ENCODE data around the gene EEF2K.
A peak's percentile ranks its signal among the peaks of the same experiment; 100 is the strongest.

The EEF2K gene

GRCh38 chr16:22240023-22240710 lies 34.1 kb downstream of the EEF2K start:
- no peak overlapping the region for H3K4me3 ChIP-seq (ENCODE audit: low read depth, low read length)
- no peak for TF ChIP-seq CTCF (IDR thresholded peaks at IDR 0.05; ENCODE audit: low read depth, low read length)
- TF ChIP-seq POLR2A (IDR thresholded peaks at IDR 0.05; ENCODE audit: extremely low read depth, insufficient read length) = no peak
- no peak for TF ChIP-seq MYC (IDR thresholded peaks at IDR 0.05; ENCODE audit: low read depth, low read length)
- TF ChIP-seq, protein P1, sequence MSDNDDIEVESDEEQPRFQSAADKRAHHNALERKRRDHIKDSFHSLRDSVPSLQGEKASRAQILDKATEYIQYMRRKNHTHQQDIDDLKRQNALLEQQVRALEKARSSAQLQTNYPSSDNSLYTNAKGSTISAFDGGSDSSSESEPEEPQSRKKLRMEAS (IDR thresholded peaks at IDR 0.05; ENCODE audit: low read depth, low read length) = no peak
- DNase-seq (ENCODE audit: low read depth) = no peak

DNA sequence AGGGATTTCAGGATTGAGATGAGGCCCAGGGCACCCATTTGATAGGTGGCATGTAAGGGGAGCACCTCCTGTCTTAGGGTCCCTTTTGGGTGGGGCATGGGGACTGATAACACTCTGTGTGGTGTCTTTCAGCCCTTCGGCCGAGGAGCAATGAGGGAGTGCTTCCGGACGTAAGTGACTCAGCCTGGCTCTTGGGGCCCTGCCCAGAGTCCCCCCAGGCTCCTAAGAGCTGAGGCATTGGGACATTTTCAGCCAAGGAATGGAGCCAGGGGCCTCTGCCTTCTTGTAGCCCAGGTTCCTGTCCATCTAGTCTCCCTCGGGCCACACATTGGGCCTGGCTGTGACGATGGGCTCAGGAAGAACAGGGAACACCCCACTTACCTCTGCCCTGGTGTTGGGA lies 44.4 kb downstream of the EEF2K start:
- no peak for DNase-seq (ENCODE audit: low read depth)
- TF ChIP-seq, protein P1 (IDR thresholded peaks at IDR 0.05; ENCODE audit: low read depth, low read length) = no peak
- no peak for TF ChIP-seq POLR2A (IDR thresholded peaks at IDR 0.05; ENCODE audit: extremely low read depth, insufficient read length)
- H3K4me3 ChIP-seq (ENCODE audit: low read depth, low read length) = no peak overlapping the region

GRCh38 chr16:22252317-22252716 lies 46.2 kb downstream of the EEF2K start:
- DNase-seq (ENCODE audit: low read depth) = no peak
- H3K4me3 ChIP-seq (ENCODE audit: low read depth, low read length) = no peak overlapping the region
- no peak for TF ChIP-seq POLR2A (IDR thresholded peaks at IDR 0.05; ENCODE audit: extremely low read depth, insufficient read length)
- TF ChIP-seq, protein P1 (IDR thresholded peaks at IDR 0.05; ENCODE audit: low read depth, low read length) = no peak
- no peak for TF ChIP-seq MYC (IDR thresholded peaks at IDR 0.05; ENCODE audit: low read depth, low read length)
- TF ChIP-seq CTCF (IDR thresholded peaks at IDR 0.05; ENCODE audit: low read depth, low read length) = no peak

GRCh38 chr16:22253272-22253671 lies 47.2 kb downstream of the EEF2K start:
- TF ChIP-seq MYC (IDR thresholded peaks at IDR 0.05; ENCODE audit: low read depth, low read length) (no peak), CTCF (IDR thresholded peaks at IDR 0.05; ENCODE audit: low read depth, low read length) (no peak), POLR2A (IDR thresholded peaks at IDR 0.05; ENCODE audit: extremely low read depth, insufficient read length) (no peak)
- TF ChIP-seq, protein P1 (IDR thresholded peaks at IDR 0.05; ENCODE audit: low read depth, low read length) = no peak
- H3K4me3 ChIP-seq (ENCODE audit: low read depth, low read length) = no peak overlapping the region
- DNase-seq (ENCODE audit: low read depth) = no peak

- peak; percentile 23 for DNase-seq (ENCODE audit: low read depth)
- no peak for TF ChIP-seq CTCF (IDR thresholded peaks at IDR 0.05; ENCODE audit: low read depth, low read length)
- no peak for TF ChIP-seq MYC (IDR thresholded peaks at IDR 0.05; ENCODE audit: low read depth, low read length)
- TF ChIP-seq, protein P1 (IDR thresholded peaks at IDR 0.05; ENCODE audit: low read depth, low read length) = no peak
- TF ChIP-seq POLR2A (IDR thresholded peaks at IDR 0.05; ENCODE audit: extremely low read depth, insufficient read length) = no peak
- H3K4me3 ChIP-seq (ENCODE audit: low read depth, low read length) = no peak overlapping the region
These were observed 49.3 kb downstream of the EEF2K start for GRCh38 chr16:22255335-22255734.

GRCh38 chr16:22257440-22257839 lies 51.4 kb downstream of the EEF2K start:
- DNase-seq (ENCODE audit: low read depth) = no peak
- TF ChIP-seq POLR2A (IDR thresholded peaks at IDR 0.05; ENCODE audit: extremely low read depth, insufficient read length) (no peak), CTCF (IDR thresholded peaks at IDR 0.05; ENCODE audit: low read depth, low read length) (no peak), MYC (IDR thresholded peaks at IDR 0.05; ENCODE audit: low read depth, low read length) (no peak)
- TF ChIP-seq, protein P1 (IDR thresholded peaks at IDR 0.05; ENCODE audit: low read depth, low read length) = no peak
- no peak overlapping the region for H3K4me3 ChIP-seq (ENCODE audit: low read depth, low read length)

All from NB4 (cell line).